Measurements from ENCODE around the gene CELA1.

Gene CELA1

GRCh38 chr12:51374856-51375255, 28.4 kb upstream of the CELA1 start:
- DNase-seq (ENCODE audit: low read depth): no peak

- DNase-seq (ENCODE audit: low read depth): no peak
These were observed 27.9 kb upstream of the CELA1 start for GRCh38 chr12:51374361-51374760.

DNA sequence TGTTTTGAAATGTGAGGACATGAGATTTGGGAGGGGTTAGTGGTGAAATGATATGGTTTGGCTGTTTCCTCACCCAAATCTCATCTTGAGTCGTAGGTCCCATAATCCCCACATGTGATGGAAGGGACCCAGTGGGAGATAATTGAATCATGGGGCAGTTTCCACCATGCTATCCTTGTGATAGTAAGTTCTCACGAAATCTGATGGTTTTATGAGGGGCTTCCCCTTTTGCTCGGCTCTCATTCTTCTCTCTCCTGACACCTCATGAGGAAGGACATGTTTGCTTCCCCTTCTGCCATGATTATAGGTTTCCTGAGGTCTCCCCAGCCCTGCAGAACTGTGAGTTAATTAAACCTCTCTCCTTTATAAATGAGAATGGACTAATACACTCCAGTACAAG, 26.7 kb upstream of the CELA1 start:
- DNase-seq (ENCODE audit: low read depth): no peak

DNA sequence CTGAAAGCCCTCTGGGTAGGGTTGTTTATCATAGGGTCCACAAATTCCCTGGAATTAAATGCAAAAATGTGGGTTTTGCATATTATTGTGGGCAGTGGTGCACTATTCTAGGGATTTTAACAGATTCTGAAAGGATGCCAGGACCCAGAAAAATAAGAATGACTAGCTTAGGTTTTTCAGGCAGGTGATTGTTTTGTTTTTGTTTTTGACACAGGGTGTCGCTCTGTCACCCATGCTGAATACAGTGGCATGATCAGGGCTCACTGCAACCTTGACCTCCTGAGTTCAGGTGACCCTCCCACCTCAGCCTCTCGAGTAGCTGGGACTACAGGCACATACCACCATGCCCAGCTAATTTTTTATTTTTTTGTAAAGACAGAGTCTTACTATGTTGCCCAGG, 25.5 kb upstream of the CELA1 start:
- DNase-seq (ENCODE audit: low read depth): no peak

GRCh38 chr12:51371295-51371953, 24.9 kb upstream of the CELA1 start:
- peak; percentile 96 for DNase-seq (ENCODE audit: low read depth)

DNA sequence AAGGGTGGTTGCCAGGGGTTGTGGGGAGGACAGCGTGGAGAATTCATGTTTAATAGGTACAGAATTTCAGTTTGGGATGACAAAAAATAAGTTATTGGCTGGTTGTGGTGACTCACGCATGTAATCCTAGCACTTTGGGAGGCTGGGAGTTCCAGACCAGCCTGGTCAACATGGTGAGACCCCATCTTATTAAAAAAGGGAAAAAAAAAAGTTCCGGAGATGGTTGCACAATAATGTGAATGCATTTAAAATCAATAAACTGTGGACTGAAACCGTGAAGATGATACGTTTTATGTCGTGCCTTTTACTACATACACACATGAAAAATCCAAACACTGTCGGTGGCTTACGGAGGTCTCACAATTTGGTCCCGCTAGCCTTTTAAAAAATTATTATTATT, 24.2 kb upstream of the CELA1 start:
- DNase-seq (ENCODE audit: low read depth): no peak

- no peak for DNase-seq (ENCODE audit: low read depth)
These were observed 23.1 kb upstream of the CELA1 start for GRCh38 chr12:51369581-51369980.

DNA sequence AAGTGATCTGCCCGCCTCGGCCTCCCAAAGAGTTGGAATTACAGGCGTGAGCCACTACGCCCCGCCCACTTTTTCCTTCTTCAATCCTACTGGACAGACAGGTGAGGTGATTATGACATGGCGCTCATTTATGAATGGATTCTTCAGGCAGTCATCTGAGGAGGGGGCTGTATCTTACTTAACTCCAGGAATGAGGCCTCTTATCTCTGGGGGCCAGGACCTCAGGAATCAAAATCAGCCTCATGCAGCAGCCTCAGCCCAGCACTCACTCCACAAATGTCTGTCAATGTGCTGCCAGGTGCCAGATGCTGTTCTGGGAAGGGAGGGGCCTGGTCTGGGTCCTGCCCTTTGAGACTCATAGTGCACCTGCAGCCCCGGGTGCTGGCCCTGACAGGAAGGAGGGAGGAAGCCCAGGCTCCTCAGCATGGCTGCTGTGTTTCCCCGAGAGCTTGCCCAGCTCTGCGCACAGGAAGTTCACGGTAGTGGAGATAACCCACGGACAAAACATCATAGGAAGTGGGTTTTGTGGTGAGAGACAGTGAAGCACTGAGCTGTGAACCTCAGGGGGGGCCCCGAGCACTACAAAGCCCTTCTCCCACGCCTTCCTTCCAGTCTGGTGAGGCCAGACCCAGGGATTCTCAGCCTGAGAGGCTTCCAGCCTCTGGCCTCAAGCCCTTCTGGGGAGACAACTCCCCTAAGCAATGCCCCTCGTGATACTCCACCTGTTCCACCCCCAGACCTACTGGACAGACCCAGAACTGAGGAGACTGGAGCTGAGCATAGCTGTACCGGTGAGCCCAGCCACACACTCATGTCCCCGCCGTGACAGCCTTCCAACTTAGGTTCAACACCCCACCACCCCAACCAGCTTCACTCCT, 22.4 kb upstream of the CELA1 start:
- DNase-seq (ENCODE audit: low read depth): no peak

GRCh38 chr12:51365276-51365675, 18.8 kb upstream of the CELA1 start:
- DNase-seq (ENCODE audit: low read depth): no peak

GRCh38 chr12:51364001-51364400, 17.5 kb upstream of the CELA1 start:
- no peak for DNase-seq (ENCODE audit: low read depth)

DNA sequence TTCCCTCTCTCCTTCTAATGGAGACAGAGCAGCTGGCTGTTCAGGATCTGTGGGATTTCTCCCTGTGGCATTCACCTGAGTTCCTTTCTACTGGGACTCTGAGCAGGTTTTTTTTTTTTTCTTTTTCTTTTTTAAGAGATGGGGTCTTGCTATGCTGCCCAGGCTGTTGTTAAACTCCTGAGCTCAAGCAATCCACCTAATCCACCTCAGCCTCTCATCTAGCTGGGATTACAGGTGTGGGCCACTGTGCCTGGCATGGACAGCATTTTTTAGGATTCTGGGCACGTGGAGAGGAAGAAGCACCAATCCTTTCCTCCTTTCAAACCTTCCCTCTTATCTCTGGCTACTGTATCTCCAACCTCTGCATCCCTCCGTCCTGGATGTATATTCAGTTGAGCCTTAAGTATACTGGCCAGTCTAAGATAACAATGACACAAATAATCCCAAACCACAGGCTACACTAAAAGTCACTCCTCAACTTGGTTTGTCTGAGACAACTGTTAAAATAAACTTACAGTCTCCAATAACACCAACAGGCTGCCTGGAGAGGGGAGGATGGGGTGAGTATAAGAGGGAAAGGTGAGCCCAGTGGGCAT, 16.4 kb upstream of the CELA1 start:
- no peak for DNase-seq (ENCODE audit: low read depth)

- no peak for DNase-seq (ENCODE audit: low read depth)
These were observed 15.8 kb upstream of the CELA1 start for GRCh38 chr12:51362307-51362706.

DNA sequence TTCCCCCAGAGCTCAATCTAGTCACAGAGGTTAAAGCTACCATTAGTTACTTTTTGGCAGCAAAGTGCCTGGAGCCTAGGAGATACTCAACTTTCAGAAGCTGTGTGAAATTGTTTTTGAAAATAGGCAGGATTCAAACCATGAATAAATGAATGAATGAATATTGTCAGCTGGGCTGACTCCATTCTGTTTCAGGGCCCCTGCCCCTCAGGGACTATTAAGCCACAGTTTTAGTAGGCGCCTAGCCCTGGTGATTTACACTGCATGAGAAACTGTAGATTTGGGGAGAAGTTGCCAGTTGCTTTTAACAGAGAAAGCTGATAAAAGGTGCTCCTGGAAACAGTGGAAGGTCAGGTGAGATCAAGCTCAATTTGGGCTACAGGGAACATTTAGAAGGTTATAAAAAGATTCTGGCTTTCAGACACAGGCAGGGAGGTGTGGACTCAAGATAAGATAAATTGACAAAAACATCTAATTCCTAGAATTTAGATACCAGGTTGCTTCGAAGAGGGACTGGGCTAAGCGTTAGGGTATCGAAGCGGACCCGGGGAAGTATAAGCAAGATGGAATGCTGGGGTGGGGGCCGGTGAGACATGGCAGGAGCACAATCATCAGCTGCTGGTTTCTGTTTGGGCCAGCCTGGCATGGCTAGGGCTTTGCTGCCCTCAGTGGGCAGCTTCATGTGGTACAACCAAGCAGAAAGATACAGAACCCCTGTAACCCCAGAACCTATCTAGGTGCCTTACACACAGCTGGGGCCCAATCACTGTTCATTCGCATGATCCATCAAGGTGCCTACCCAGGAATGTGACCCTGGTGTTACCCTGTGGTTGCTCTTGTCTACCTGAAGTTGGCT, 14.9 kb upstream of the CELA1 start:
- no peak for DNase-seq (ENCODE audit: low read depth)

DNA sequence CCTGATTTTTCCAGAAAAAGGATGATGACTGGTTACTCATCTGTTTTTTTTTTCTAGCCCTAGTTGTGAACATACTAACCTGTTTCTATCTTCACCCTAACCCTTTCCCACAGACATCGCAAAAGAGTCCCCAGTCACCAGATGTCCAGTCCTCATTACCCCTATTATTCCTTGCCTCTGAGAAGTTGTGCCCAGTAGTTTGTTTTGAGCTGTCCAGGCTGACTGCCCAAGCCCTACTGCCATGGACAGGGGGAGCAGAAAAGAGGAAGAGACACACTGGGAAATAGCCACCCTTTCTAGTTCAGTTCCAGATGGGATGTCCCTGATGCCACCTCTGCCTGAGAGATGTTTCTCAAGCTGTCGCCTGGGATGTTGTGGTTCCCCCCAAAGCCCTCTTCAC, 13.8 kb upstream of the CELA1 start:
- DNase-seq (ENCODE audit: low read depth): no peak

GRCh38 chr12:51359851-51360250, 13.4 kb upstream of the CELA1 start:
- DNase-seq (ENCODE audit: low read depth): no peak

DNA sequence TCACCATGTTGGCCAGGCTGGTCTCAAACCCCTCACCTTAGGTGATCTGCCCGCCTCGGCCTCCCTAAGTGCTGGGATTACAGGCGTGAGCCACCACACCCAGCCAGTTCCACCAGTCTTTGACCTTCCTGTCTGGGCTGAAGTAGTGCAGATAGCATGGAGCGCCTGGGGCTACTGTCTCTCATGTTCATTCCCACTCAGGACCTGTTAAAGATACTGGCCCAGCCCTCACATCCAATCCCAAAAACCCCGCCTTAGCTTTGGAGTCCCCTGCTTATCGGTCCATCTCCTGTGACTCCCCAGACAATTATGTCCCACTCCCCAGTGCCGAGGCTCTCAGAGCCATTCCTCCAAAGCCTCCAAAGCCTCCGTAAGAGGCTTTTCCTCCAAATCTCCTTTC, 12.0 kb upstream of the CELA1 start:
- DNase-seq (ENCODE audit: low read depth): no peak

DNA sequence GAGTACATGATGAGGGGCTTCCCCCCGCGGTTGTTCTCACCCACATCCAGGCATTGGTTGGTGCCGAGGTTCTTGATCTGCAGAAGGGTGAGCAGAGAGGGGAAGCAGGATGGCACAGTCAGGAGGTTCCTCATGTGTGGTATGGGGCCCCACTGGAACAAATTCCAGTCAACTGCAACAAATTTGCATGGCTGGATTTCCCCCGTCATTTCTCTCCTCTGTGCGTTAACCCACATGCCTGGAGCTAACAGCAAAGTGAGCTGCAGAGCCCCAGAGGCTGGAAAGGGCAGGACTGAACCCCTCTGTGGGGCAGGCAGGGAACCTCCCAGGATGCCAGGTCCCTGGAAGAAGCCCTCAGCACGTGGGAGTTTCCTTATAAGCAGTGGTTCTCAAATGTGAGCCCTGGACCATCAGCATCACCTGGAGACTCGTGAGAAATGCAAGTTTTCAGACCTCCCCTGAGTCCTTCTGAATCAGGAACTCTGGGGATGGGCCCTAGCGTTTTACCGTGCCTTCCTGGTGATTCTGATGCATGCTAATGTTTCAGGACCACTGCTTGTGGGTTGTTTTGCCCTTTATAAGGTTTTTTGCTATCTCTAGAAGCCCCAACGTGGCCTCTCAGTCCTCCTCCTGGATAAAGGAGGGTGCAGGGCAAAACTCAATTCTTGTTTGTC, 11.0 kb upstream of the CELA1 start:
- no peak for DNase-seq (ENCODE audit: low read depth)

GRCh38 chr12:51351913-51352532, 5.5 kb upstream of the CELA1 start:
- DNase-seq (ENCODE audit: low read depth): peak; percentile 45

GRCh38 chr12:51349026-51349425, 2.5 kb upstream of the CELA1 start:
- DNase-seq (ENCODE audit: low read depth): no peak

- DNase-seq (ENCODE audit: low read depth): no peak
These were observed 1.6 kb upstream of the CELA1 start for GRCh38 chr12:51348116-51348515.

GRCh38 chr12:51345681-51346080, 798 bp downstream of the CELA1 start:
- DNase-seq (ENCODE audit: low read depth): no peak

Data from stromal cell of bone marrow (primary cell).